Ramos (cell line): ENCODE results near the gene ARHGAP26.

Source experiments
- in situ Hi-C: fragments of 300-500 bp; cut with MboI; formaldehyde crosslinking; loops from one replicate; pipeline ENCODE4 v1.14.3; 2022; ENCODE audit warnings: low sequenced_read_pairs; ENCODE audit not compliant: unreplicated experiment

The ARHGAP26 gene

GRCh38 chr5:142769793-142770649 lies at the start of gene ARHGAP26:
Gene ARHGAP26 (plus strand): TSS chr5:142770377. CDS start chr5:142770762, 385 bp downstream.
- in situ Hi-C loops, result no loop called here

- in situ Hi-C loops, result no loop called here
Observed at GRCh38 chr5:142720641-142721271, 49.4 kb upstream of the ARHGAP26 start.

GRCh38 chr5:142722146-142722545 lies 48.0 kb upstream of the ARHGAP26 start:
- in situ Hi-C loops, result no loop called here

GRCh38 chr5:142722896-142723295 lies 47.3 kb upstream of the ARHGAP26 start:
- in situ Hi-C loops, result no loop called here

GRCh38 chr5:142724821-142725220 lies 45.4 kb upstream of the ARHGAP26 start:
- in situ Hi-C loops, result no loop called here

- in situ Hi-C loops, result no loop called here
Observed at GRCh38 chr5:142725231-142726187, 44.7 kb upstream of the ARHGAP26 start.

- in situ Hi-C loops, result no loop called here
Observed at GRCh38 chr5:142726188-142726731, 43.9 kb upstream of the ARHGAP26 start.

- in situ Hi-C loops, result no loop called here
Observed at GRCh38 chr5:142727735-142728047, 42.5 kb upstream of the ARHGAP26 start.

GRCh38 chr5:142735323-142736246 lies 34.6 kb upstream of the ARHGAP26 start:
- in situ Hi-C loops, result no loop called here

- in situ Hi-C loops, result no loop called here
Observed at GRCh38 chr5:142736247-142736632, 33.9 kb upstream of the ARHGAP26 start.

GRCh38 chr5:142737179-142737578 lies 33.0 kb upstream of the ARHGAP26 start:
- in situ Hi-C loops, result no loop called here

GRCh38 chr5:142740474-142741242 lies 29.5 kb upstream of the ARHGAP26 start:
- in situ Hi-C loops, result no loop called here

GRCh38 chr5:142743592-142744441 lies 26.4 kb upstream of the ARHGAP26 start:
- in situ Hi-C loops, result no loop called here

- in situ Hi-C loops, result no loop called here
Observed at GRCh38 chr5:142745268-142745667, 24.9 kb upstream of the ARHGAP26 start.

GRCh38 chr5:142746532-142747433 lies 23.4 kb upstream of the ARHGAP26 start:
- in situ Hi-C loops, result no loop called here

GRCh38 chr5:142748132-142748531 lies 22.0 kb upstream of the ARHGAP26 start:
- in situ Hi-C loops, result no loop called here
